Mesendoderm (in vitro differentiated cells): ENCODE data around the gene SCP2D1. TPM values are rescaled to one million over a fixed set of nuclear protein-coding genes. Genes with fewer than 3 reads are reported as not detected.

ENCODE experiments used
- DNase-seq: peaks from one replicate; pipeline ENCODE4 v3.0.0; 2013
- H2AK5ac ChIP-seq: 2 replicates; pipeline ENCODE4 v1.6.1; 2013; ENCODE audit warnings: low read length, inconsistent platforms
- H2BK120ac ChIP-seq: 2 replicates; pipeline ENCODE4 v1.6.1; 2013; ENCODE audit warnings: low read depth, mild to moderate bottlenecking, low read length, moderate library complexity, mixed read lengths
- H2BK15ac ChIP-seq: replicated peaks from 2 replicates; pipeline ENCODE4 v1.6.1; 2013; ENCODE audit warnings: low read depth, mild to moderate bottlenecking, moderate library complexity
- H2BK5ac ChIP-seq: 2 replicates; pipeline ENCODE4 v1.6.1; 2013; ENCODE audit warnings: low read length, inconsistent platforms
- H3K18ac ChIP-seq: 2 replicates; pipeline ENCODE4 v1.6.1; 2013; ENCODE audit warnings: mild to moderate bottlenecking, low read length, mixed read lengths
- H3K23ac ChIP-seq: one replicate; pipeline ENCODE4 v1.6.1; 2013; ENCODE audit warnings: low read length
- H3K27ac ChIP-seq: 2 replicates; pipeline ENCODE4 v1.5.1; 2013; ENCODE audit warnings: low read depth, mild to moderate bottlenecking, inconsistent platforms, low read length, moderate library complexity
- H3K27me3 ChIP-seq: 2 replicates; pipeline ENCODE4 v1.6.1; 2013; ENCODE audit warnings: low read length, control low read depth, mild to moderate bottlenecking, inconsistent platforms; ENCODE audit not compliant: insufficient read depth, poor library complexity
- H3K36me3 ChIP-seq: 2 replicates; pipeline ENCODE4 v1.6.1; 2013; ENCODE audit warnings: low read length, inconsistent platforms; ENCODE audit not compliant: control insufficient read depth, insufficient read depth
- H3K4ac ChIP-seq: one replicate; pipeline ENCODE4 v1.6.1; 2013; ENCODE audit warnings: low read depth, mild to moderate bottlenecking, low read length, moderate library complexity
- H3K4me1 ChIP-seq: 2 replicates; pipeline ENCODE4 v1.6.1; 2013; ENCODE audit warnings: low read depth, low read length, inconsistent platforms; ENCODE audit not compliant: control insufficient read depth
- H3K4me2 ChIP-seq: 2 replicates; pipeline ENCODE4 v1.6.1; 2013; ENCODE audit warnings: low read length
- H3K4me3 ChIP-seq: 2 replicates; pipeline ENCODE4 v1.5.1; 2013; ENCODE audit warnings: mild to moderate bottlenecking, low read length
- H3K56ac ChIP-seq: one replicate; pipeline ENCODE4 v1.6.1; 2013; ENCODE audit warnings: low read length
- H3K79me1 ChIP-seq: 2 replicates; pipeline ENCODE4 v1.6.1; 2013; ENCODE audit warnings: low read length, inconsistent platforms
- H3K79me2 ChIP-seq: 2 replicates; pipeline ENCODE4 v1.6.1; 2013; ENCODE audit warnings: mild to moderate bottlenecking, low read length; ENCODE audit not compliant: control insufficient read depth, insufficient read depth
- H3K9ac ChIP-seq: 2 replicates; pipeline ENCODE4 v1.6.1; 2013; ENCODE audit warnings: low read length, inconsistent platforms
- H4K5ac ChIP-seq: one replicate; pipeline ENCODE4 v1.6.1; 2013; ENCODE audit warnings: low read length
- H4K8ac ChIP-seq: one replicate; pipeline ENCODE4 v1.6.1; 2013; ENCODE audit warnings: low read depth, mild to moderate bottlenecking, control low read depth, low read length, moderate library complexity
- WGBS: extraction: QIAGEN DNeasy Blood & Tissue Kit; methylation state at CpG from one replicate; pipeline ENCODE4 v1.1.7; 2013; ENCODE audit warnings: low lambda C conversion rate, missing lambda C conversion rate; ENCODE audit not compliant: insufficient coverage; ENCODE audit errors: extremely low coverage; 5-methylcytosine and 5-hydroxymethylcytosine counted together
- polyA plus RNA-seq, 2 experiments: library from polyadenylated mRNA; stranded (reverse); fragments of 200-250 nt; gene quantifications; one replicate each; pipeline ENCODE4 v1.2.3, GENCODE V29; 2013

SCP2D1 gene
- polyA plus RNA-seq (2013, experiment 1 of 2): not detected
- not detected for polyA plus RNA-seq (2013, experiment 2 of 2)

- H2BK5ac ChIP-seq: no peak within 1 kb of the TSS
- no peak within 1 kb of the TSS for H3K18ac ChIP-seq
- no peak within 1 kb of the TSS for H3K4me3 ChIP-seq
- H3K23ac ChIP-seq: no peak within 1 kb of the TSS
- H3K4me2 ChIP-seq: no peak within 1 kb of the TSS
- H3K36me3 ChIP-seq: no peaks in the 10 kb centered on the region
- H3K4me1 ChIP-seq: no peaks in the 10 kb centered on the region
- H4K8ac ChIP-seq: no peak within 1 kb of the TSS
- H4K5ac ChIP-seq: no peak within 1 kb of the TSS
- H3K79me2 ChIP-seq: no peaks in the 10 kb centered on the region
- WGBS: no CpG with 5 or more reads among the region's 3 CpGs
- no peaks in the 10 kb centered on the region for H3K79me1 ChIP-seq
- DNase-seq: peak; percentile 3
- H3K27me3 ChIP-seq: no peaks in the 10 kb centered on the region
- no peak within 1 kb of the TSS for H3K9ac ChIP-seq
- no peak within 1 kb of the TSS for H2AK5ac ChIP-seq
- no peak within 1 kb of the TSS for H2BK15ac ChIP-seq
- H3K4ac ChIP-seq: no peak within 1 kb of the TSS
- H3K27ac ChIP-seq: no peak within 1 kb of the TSS
- H3K56ac ChIP-seq: no peak within 1 kb of the TSS
- H2BK120ac ChIP-seq: no peak within 1 kb of the TSS
These were observed at the start of gene SCP2D1 for GRCh38 chr20:18813483-18813882. Gene SCP2D1, plus strand, starts transcription at chr20:18813783. Its CDS starts 33 bp downstream, at chr20:18813816.

- H3K27ac ChIP-seq: no peak overlapping the region
- no peaks in the 10 kb centered on the region for H3K79me1 ChIP-seq
- no peak overlapping the region for H2BK120ac ChIP-seq
- WGBS: no CpG with 5 or more reads among the region's 5 CpGs
- H3K36me3 ChIP-seq: no peaks in the 10 kb centered on the region
- H2BK5ac ChIP-seq: no peak overlapping the region
- no peak overlapping the region for H4K5ac ChIP-seq
- no peak overlapping the region for H4K8ac ChIP-seq
- H3K27me3 ChIP-seq: no peaks in the 10 kb centered on the region
- H3K4me3 ChIP-seq: no peak overlapping the region
- H2BK15ac ChIP-seq: no peak overlapping the region
- no peak overlapping the region for H3K9ac ChIP-seq
- DNase-seq: no peak
- H3K56ac ChIP-seq: no peak overlapping the region
- H3K18ac ChIP-seq: no peak overlapping the region
- no peaks in the 10 kb centered on the region for H3K79me2 ChIP-seq
- H3K4me1 ChIP-seq: no peaks in the 10 kb centered on the region
- H3K4me2 ChIP-seq: no peak overlapping the region
- no peak overlapping the region for H3K23ac ChIP-seq
- H2AK5ac ChIP-seq: no peak overlapping the region
- H3K4ac ChIP-seq: no peak overlapping the region
These were observed 45.9 kb upstream of the SCP2D1 start for GRCh38 chr20:18767676-18768075.

- Histone ChIP-seq H3K18ac (no peak overlapping the region), H3K9ac (no peak overlapping the region), H4K8ac (no peak overlapping the region), H3K4ac (no peak overlapping the region), H3K36me3 (no peaks in the 10 kb centered on the region), H2AK5ac (no peak overlapping the region), H3K27me3 (no peaks in the 10 kb centered on the region), H3K27ac (no peak overlapping the region), H3K4me1 (no peaks in the 10 kb centered on the region), H3K4me3 (no peak overlapping the region), H3K4me2 (no peak overlapping the region), H3K79me2 (no peaks in the 10 kb centered on the region), H2BK15ac (no peak overlapping the region), H2BK5ac (no peak overlapping the region), H3K79me1 (no peaks in the 10 kb centered on the region), H3K56ac (no peak overlapping the region), H3K23ac (no peak overlapping the region), H2BK120ac (no peak overlapping the region), H4K5ac (no peak overlapping the region)
- DNase-seq: no peak
- no CpG with 5 or more reads among the region's 1 CpG for WGBS
These were observed 40.0 kb upstream of the SCP2D1 start for GRCh38 chr20:18773566-18773965.

- no peak overlapping the region for H3K4ac ChIP-seq
- no peak for DNase-seq
- no peak overlapping the region for H3K18ac ChIP-seq
- no peaks in the 10 kb centered on the region for H3K27me3 ChIP-seq
- H2BK5ac ChIP-seq: no peak overlapping the region
- no CpG with 5 or more reads among the region's 2 CpGs for WGBS
- H3K4me1 ChIP-seq: no peaks in the 10 kb centered on the region
- H3K36me3 ChIP-seq: no peaks in the 10 kb centered on the region
- no peak overlapping the region for H3K56ac ChIP-seq
- H4K5ac ChIP-seq: no peak overlapping the region
- no peak overlapping the region for H2AK5ac ChIP-seq
- H3K27ac ChIP-seq: no peak overlapping the region
- H2BK15ac ChIP-seq: no peak overlapping the region
- H3K4me2 ChIP-seq: no peak overlapping the region
- H3K79me1 ChIP-seq: no peaks in the 10 kb centered on the region
- H2BK120ac ChIP-seq: no peak overlapping the region
- no peak overlapping the region for H3K9ac ChIP-seq
- no peak overlapping the region for H3K23ac ChIP-seq
- no peak overlapping the region for H3K4me3 ChIP-seq
- H3K79me2 ChIP-seq: no peaks in the 10 kb centered on the region
- H4K8ac ChIP-seq: no peak overlapping the region
These were observed 39.4 kb upstream of the SCP2D1 start for GRCh38 chr20:18774207-18774606.

GRCh38 chr20:18775633-18776032 is 38.0 kb upstream of the SCP2D1 start:
- Histone ChIP-seq H3K79me1 (no peaks in the 10 kb centered on the region), H2AK5ac (no peak overlapping the region), H3K4me2 (no peak overlapping the region), H3K4me1 (no peaks in the 10 kb centered on the region), H2BK15ac (no peak overlapping the region), H3K56ac (no peak overlapping the region), H3K36me3 (no peaks in the 10 kb centered on the region), H3K18ac (no peak overlapping the region), H3K23ac (no peak overlapping the region), H3K4ac (no peak overlapping the region), H3K4me3 (no peak overlapping the region), H4K5ac (no peak overlapping the region), H3K27me3 (no peaks in the 10 kb centered on the region), H3K9ac (no peak overlapping the region), H4K8ac (no peak overlapping the region), H3K27ac (no peak overlapping the region), H2BK5ac (no peak overlapping the region), H2BK120ac (no peak overlapping the region), H3K79me2 (no peaks in the 10 kb centered on the region)
- WGBS: no CpG with 5 or more reads among the region's 5 CpGs
- no peak for DNase-seq

GRCh38 chr20:18778690-18779392 is 34.7 kb upstream of the SCP2D1 start:
- no CpG with 5 or more reads among the region's 10 CpGs for WGBS
- Histone ChIP-seq H3K56ac (no peak overlapping the region), H3K4ac (no peak overlapping the region), H3K18ac (no peak overlapping the region), H3K4me1 (no peaks in the 10 kb centered on the region), H4K5ac (no peak overlapping the region), H3K27ac (no peak overlapping the region), H2BK15ac (no peak overlapping the region), H3K23ac (no peak overlapping the region), H2AK5ac (no peak overlapping the region), H4K8ac (no peak overlapping the region), H3K4me2 (no peak overlapping the region), H3K9ac (no peak overlapping the region), H2BK5ac (no peak overlapping the region), H3K27me3 (no peaks in the 10 kb centered on the region), H3K36me3 (no peaks in the 10 kb centered on the region), H2BK120ac (no peak overlapping the region), H3K79me1 (no peaks in the 10 kb centered on the region), H3K4me3 (no peak overlapping the region), H3K79me2 (no peaks in the 10 kb centered on the region)
- DNase-seq: peak; percentile 54
